Cardiac muscle cell (in vitro differentiated cells and primary cell): ENCODE measurements around the gene ABCA9. TPM values are rescaled to one million over a fixed set of nuclear protein-coding genes. Genes with fewer than 3 reads are reported as not detected.

Source experiments
- DNase-seq, 2 donors: peaks; one replicate each; pipeline versions ENCODE4 v3.0.0 to v3.0.0-alpha.2; 2010 to 2017; ENCODE audit warnings: low read depth in 1 of 2, low spot score in 1 of 2
- H3K27ac ChIP-seq: fragments of 200-600 bp; sonication (generic); 2 replicates; pipeline ENCODE4 v1.5.1; 2016
- H3K27me3 ChIP-seq: fragments of 200-600 bp; sonication (generic); 2 replicates; pipeline ENCODE4 v1.6.0; 2016; ENCODE audit warnings: control low read depth
- H3K36me3 ChIP-seq: fragments of 200-600 bp; sonication (generic); 2 replicates; pipeline ENCODE4 v1.5.1; 2016; ENCODE audit warnings: control low read depth
- H3K4me1 ChIP-seq: fragments of 200-600 bp; sonication (generic); 2 replicates; pipeline ENCODE4 v1.8.1; 2017; ENCODE audit warnings: low read depth, mild to moderate bottlenecking, mixed run types
- H3K4me3 ChIP-seq: fragments of 200-600 bp; sonication (generic); 2 replicates; pipeline ENCODE4 v1.5.1; 2016; ENCODE audit warnings: mild to moderate bottlenecking
- H3K9me3 ChIP-seq: fragments of 200-600 bp; sonication (generic); 2 replicates; pipeline ENCODE4 v1.5.1; 2017; ENCODE audit warnings: low read depth, mild to moderate bottlenecking, control low read depth
- polyA plus RNA-seq: library from polyadenylated mRNA; unstranded; fragments of >200 nt; fragmentation: Nextera tagmentation; extraction: Ambion mirVana; gene quantifications from 2 replicates; pipeline ENCODE4 v1.2.1, GENCODE V29; 2016
- total RNA-seq: library from RNA; depleted of rRNA; stranded (reverse); fragments of >200 nt; gene quantifications from 2 replicates; pipeline ENCODE4 v1.2.3, GENCODE V29; 2016
- TF ChIP-seq, protein P1 (sequence below): IDR thresholded peaks from 2 replicates; pipeline ENCODE4 v1.5.1; 2012; ENCODE audit warnings: low read depth, mild to moderate bottlenecking, low read length

ABCA9 gene
- total and polyA plus RNA-seq, 2 experiments from 2014 or later: 0.09 TPM; not detected in 1

DNA sequence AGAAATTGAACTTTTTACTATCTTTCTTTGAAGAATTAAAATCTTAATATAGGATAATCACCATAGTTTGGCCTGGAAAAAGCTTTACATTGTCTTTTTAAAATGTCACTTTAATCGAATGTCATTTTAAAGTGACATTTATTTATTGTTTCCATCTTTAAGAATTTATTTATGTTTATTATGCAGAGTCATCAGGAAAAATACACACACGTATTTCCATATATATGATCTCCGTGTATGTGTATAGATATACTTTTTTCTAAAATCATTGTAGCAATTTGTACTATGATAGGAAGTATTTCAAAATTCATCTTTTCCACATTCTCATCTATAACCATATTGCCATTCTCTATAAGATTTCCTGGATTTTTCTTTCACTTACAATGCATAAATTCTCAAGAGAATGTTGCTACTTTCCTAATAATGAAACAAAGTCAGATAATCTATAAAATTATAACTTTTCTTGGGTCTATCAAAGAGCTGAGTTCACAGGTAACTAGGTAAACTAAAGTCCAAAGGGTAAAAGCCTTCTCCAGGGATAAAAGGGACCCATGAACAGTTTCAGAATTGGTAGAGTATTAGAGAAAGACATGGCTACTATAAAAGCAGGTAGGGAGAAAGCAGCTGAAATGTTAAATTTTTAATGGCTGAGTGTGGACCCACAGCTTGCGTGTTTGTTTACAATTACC lies 117.5 kb downstream of the ABCA9 start:
- H3K27me3 ChIP-seq: no peaks in the 10 kb centered on the region
- no peaks in the 10 kb centered on the region for H3K36me3 ChIP-seq
- H3K9me3 ChIP-seq: no peaks in the 10 kb centered on the region
- TF ChIP-seq, protein P1, sequence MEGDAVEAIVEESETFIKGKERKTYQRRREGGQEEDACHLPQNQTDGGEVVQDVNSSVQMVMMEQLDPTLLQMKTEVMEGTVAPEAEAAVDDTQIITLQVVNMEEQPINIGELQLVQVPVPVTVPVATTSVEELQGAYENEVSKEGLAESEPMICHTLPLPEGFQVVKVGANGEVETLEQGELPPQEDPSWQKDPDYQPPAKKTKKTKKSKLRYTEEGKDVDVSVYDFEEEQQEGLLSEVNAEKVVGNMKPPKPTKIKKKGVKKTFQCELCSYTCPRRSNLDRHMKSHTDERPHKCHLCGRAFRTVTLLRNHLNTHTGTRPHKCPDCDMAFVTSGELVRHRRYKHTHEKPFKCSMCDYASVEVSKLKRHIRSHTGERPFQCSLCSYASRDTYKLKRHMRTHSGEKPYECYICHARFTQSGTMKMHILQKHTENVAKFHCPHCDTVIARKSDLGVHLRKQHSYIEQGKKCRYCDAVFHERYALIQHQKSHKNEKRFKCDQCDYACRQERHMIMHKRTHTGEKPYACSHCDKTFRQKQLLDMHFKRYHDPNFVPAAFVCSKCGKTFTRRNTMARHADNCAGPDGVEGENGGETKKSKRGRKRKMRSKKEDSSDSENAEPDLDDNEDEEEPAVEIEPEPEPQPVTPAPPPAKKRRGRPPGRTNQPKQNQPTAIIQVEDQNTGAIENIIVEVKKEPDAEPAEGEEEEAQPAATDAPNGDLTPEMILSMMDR: no peak
- H3K4me1 ChIP-seq: no peaks in the 10 kb centered on the region
- no peak overlapping the region for H3K4me3 ChIP-seq
- DNase-seq: no peak
- H3K27ac ChIP-seq: no peak overlapping the region

DNA sequence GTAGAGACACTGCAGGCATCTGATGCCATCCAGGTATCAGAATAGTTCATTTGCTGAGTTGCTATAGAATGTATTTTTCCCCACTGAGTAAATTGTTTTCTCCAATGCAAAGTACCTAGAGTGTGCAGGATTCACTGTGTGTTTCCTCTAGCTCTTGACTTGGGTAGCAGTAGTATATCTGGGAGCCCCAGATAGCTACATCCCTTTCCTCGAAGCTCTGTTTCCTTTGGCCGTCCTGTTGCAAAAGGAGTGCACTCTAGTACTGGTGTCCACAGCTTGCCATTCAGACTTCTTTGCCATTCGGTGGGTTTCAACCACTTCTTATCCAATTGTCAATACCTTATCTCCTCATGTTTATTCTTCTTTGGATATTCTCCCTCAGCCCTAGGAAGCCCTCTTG lies 118.3 kb downstream of the ABCA9 start:
- H3K9me3 ChIP-seq: no peaks in the 10 kb centered on the region
- no peaks in the 10 kb centered on the region for H3K4me1 ChIP-seq
- TF ChIP-seq, protein P1: no peak
- no peak overlapping the region for H3K27ac ChIP-seq
- DNase-seq: no peak
- no peaks in the 10 kb centered on the region for H3K36me3 ChIP-seq
- no peak overlapping the region for H3K4me3 ChIP-seq
- no peaks in the 10 kb centered on the region for H3K27me3 ChIP-seq

DNA sequence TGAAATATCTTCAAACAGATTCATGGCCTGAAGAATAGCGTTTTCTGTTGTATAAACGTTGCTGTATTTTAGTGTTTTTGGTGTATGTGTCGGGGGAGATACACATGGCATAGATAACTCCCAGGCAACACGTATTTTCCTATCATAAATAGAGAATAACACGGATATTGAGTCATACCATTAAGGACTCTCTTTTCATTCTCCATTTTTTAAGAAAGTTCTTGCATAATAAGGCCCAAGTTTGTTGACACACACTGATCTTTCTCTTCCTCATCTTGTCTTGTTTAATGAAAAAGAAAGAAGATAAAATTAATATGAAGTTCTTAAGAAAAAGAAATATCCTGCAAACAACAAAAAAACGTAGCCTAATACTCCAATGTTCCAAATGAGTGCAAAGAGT lies 119.0 kb downstream of the ABCA9 start:
- TF ChIP-seq, protein P1: no peak
- H3K27ac ChIP-seq: no peak overlapping the region
- H3K9me3 ChIP-seq: no peaks in the 10 kb centered on the region
- no peaks in the 10 kb centered on the region for H3K27me3 ChIP-seq
- DNase-seq: peak in 1 of 2 donors; percentile 14
- no peaks in the 10 kb centered on the region for H3K36me3 ChIP-seq
- no peak overlapping the region for H3K4me3 ChIP-seq
- H3K4me1 ChIP-seq: no peaks in the 10 kb centered on the region

DNA sequence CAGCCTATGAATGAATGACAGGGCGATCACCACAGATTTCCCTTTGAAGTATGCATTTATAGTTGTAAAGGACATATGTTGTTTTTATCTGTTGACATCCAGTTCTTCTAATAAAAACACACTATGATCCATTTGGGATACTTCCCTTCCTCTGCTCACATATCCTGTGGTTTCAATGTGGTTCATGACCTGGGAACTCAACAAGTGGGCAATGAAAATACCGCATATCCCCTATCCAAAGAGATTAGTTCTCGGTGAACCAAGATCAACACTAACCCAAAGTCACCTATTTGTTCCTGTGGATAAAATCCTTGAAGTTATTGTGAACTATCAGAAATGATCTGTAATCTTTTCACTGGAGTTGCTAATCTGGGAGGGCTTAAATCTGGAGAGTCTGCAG lies 121.5 kb downstream of the ABCA9 start:
- Histone ChIP-seq H3K27ac (no peak overlapping the region), H3K36me3 (no peaks in the 10 kb centered on the region), H3K4me3 (no peak overlapping the region), H3K4me1 (no peaks in the 10 kb centered on the region), H3K27me3 (no peaks in the 10 kb centered on the region), H3K9me3 (no peaks in the 10 kb centered on the region)
- no peak for DNase-seq
- TF ChIP-seq, protein P1: no peak

DNA sequence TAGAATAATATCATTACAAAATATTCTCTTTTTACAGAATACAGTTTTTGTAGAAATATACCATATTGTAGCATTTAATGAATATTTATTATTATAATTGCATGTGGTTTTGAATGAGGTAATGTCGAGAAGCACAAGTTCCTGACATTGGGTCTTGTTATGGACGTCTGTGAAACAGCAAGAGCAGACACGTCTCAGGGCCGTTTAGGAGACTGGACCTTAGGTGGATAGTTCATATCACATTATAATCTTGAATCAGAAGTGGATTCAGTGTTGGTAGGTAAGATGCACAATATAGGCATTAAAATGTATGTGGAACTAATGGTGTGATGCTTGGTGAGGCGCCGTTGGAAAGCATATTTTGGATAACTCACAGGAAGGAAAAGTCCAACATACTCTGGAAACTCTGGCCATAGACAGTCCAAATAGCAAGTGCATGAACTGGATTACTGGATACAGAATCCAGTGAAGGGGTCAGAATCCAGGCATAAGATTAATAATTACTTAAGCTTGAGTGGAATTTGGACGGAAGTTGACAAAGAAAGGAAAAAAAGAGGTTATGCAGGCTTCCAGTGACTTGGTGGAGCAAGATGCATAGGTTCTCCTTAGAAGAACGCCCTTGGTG lies 122.7 kb downstream of the ABCA9 start:
- Histone ChIP-seq H3K27ac (no peak overlapping the region), H3K4me3 (no peak overlapping the region), H3K27me3 (no peaks in the 10 kb centered on the region), H3K4me1 (no peaks in the 10 kb centered on the region), H3K9me3 (no peaks in the 10 kb centered on the region), H3K36me3 (no peaks in the 10 kb centered on the region)
- TF ChIP-seq, protein P1: no peak
- no peak for DNase-seq
